HG02763 (cell line): ENCODE data around the gene PDP2.

Experiments
- ATAC-seq: cut with Tn5 transposase; IDR thresholded peaks from one replicate; pipeline ENCODE4 v1.9.1; 2021; ENCODE audit warnings: mild to moderate bottlenecking, moderate library complexity; ENCODE audit not compliant: unreplicated experiment

PDP2 gene

GRCh38 chr16:66918355-66918754 lies 38.0 kb downstream of the PDP2 start:
- no peak for ATAC-seq

GRCh38 chr16:66918803-66919568 lies 38.7 kb downstream of the PDP2 start, which contains the start of gene CDH16:
Gene CDH16 (minus strand): TSS chr16:66918885. CDS start chr16:66918065, 820 bp downstream.
- ATAC-seq, result no peak

GRCh38 chr16:66919569-66920298 lies 39.4 kb downstream of the PDP2 start:
- no peak for ATAC-seq

GRCh38 chr16:66920299-66920590 lies 39.9 kb downstream of the PDP2 start:
- no peak for ATAC-seq

- ATAC-seq, result no peak
Observed at GRCh38 chr16:66920924-66921680, 40.8 kb downstream of the PDP2 start.

- ATAC-seq, result no peak
Observed at GRCh38 chr16:66921729-66922450, 41.6 kb downstream of the PDP2 start.

GRCh38 chr16:66923247-66923731 lies 43.0 kb downstream of the PDP2 start:
- ATAC-seq, result no peak

GRCh38 chr16:66923866-66924265 lies 43.6 kb downstream of the PDP2 start:
- no peak for ATAC-seq

GRCh38 chr16:66924527-66925321 lies 44.4 kb downstream of the PDP2 start:
- no peak for ATAC-seq

GRCh38 chr16:66925322-66925840 lies 45.1 kb downstream of the PDP2 start, which contains the start of gene RRAD:
Gene RRAD (minus strand): TSS chr16:66925535. CDS start chr16:66925179, 356 bp downstream.
- ATAC-seq, result no peak

GRCh38 chr16:66926171-66926947 lies 46.0 kb downstream of the PDP2 start:
- no peak for ATAC-seq

GRCh38 chr16:66926961-66927436 lies 46.7 kb downstream of the PDP2 start:
- ATAC-seq, result no peak

GRCh38 chr16:66927918-66928649 lies 47.8 kb downstream of the PDP2 start:
- ATAC-seq, result no peak

- no peak for ATAC-seq
Observed at GRCh38 chr16:66928702-66929388, 48.5 kb downstream of the PDP2 start.

- ATAC-seq, result no peak
Observed at GRCh38 chr16:66930189-66930588, 49.9 kb downstream of the PDP2 start.

GRCh38 chr16:66931665-66932064 lies 51.4 kb downstream of the PDP2 start:
- no peak for ATAC-seq

GRCh38 chr16:66932076-66932475 lies 51.8 kb downstream of the PDP2 start:
- ATAC-seq, result no peak

GRCh38 chr16:66933776-66934137 lies 53.4 kb downstream of the PDP2 start:
- ATAC-seq, result no peak
